Measurements from ENCODE around the gene MAGI2.

The MAGI2 gene

DNA sequence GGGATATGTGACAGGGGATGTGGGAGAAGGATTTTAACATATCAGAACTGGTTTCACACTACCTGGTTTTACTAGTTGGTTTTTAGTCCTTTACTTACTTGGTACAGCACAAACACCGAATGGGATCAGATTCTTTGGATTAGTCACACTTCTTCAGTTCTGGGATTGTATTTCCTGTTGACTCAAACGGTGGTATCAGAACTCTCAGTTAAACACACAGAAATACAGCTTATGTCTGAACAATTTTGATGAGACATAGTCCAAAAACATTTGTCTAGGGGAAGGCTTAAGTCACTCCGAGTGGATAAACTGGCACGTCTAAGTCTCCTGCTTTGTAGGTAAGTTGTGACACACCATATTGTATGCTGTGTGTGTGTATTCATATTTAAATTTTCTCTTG, 1174.4 kb downstream of the MAGI2 start:
- no peak overlapping the region for H3K4me3 ChIP-seq (ENCODE audit: low read depth in 1 of 2, low read length in 1 of 2)
- no peaks in the 10 kb centered on the region for H3K4me1 ChIP-seq (ENCODE audit: control insufficient read depth in 1 of 2, insufficient read depth in 1 of 2, low read depth in 1 of 2, low read length in 1 of 2)
- H3K36me3 ChIP-seq = no peaks in the 10 kb centered on the region
- H3K27me3 ChIP-seq = no peaks in the 10 kb centered on the region
- no peak overlapping the region for H3K27ac ChIP-seq
- H3K9me3 ChIP-seq = no peaks in the 10 kb centered on the region
- TF ChIP-seq, protein P1, sequence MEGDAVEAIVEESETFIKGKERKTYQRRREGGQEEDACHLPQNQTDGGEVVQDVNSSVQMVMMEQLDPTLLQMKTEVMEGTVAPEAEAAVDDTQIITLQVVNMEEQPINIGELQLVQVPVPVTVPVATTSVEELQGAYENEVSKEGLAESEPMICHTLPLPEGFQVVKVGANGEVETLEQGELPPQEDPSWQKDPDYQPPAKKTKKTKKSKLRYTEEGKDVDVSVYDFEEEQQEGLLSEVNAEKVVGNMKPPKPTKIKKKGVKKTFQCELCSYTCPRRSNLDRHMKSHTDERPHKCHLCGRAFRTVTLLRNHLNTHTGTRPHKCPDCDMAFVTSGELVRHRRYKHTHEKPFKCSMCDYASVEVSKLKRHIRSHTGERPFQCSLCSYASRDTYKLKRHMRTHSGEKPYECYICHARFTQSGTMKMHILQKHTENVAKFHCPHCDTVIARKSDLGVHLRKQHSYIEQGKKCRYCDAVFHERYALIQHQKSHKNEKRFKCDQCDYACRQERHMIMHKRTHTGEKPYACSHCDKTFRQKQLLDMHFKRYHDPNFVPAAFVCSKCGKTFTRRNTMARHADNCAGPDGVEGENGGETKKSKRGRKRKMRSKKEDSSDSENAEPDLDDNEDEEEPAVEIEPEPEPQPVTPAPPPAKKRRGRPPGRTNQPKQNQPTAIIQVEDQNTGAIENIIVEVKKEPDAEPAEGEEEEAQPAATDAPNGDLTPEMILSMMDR (IDR thresholded peaks at IDR 0.05) = no peak

DNA sequence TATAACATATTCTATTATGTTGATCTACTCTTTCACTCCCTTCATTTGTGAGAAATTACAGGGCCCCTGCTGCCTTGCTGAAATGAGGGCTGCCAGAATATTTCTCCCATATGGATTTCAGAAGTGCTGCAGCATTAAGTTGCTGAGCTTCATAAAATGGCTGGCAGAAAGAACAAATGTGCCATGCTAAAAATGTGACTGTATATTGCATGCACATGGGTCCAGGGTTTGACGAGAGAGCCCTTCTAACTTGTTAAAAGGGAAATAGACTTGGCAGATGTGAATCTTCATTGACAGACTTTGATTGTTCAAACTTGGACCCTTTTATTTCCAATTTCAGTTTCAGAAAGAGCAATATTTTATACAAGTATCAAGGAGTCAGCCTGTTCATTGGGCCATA, 1186.3 kb downstream of the MAGI2 start:
- TF ChIP-seq, protein P1 (IDR thresholded peaks at IDR 0.05) = no peak
- Histone ChIP-seq H3K9me3 (no peaks in the 10 kb centered on the region), H3K36me3 (no peaks in the 10 kb centered on the region), H3K27ac (no peak overlapping the region), H3K4me3 (ENCODE audit: low read depth in 1 of 2, low read length in 1 of 2) (no peak overlapping the region), H3K4me1 (ENCODE audit: control insufficient read depth in 1 of 2, insufficient read depth in 1 of 2, low read depth in 1 of 2, low read length in 1 of 2) (no peaks in the 10 kb centered on the region), H3K27me3 (no peaks in the 10 kb centered on the region)

DNA sequence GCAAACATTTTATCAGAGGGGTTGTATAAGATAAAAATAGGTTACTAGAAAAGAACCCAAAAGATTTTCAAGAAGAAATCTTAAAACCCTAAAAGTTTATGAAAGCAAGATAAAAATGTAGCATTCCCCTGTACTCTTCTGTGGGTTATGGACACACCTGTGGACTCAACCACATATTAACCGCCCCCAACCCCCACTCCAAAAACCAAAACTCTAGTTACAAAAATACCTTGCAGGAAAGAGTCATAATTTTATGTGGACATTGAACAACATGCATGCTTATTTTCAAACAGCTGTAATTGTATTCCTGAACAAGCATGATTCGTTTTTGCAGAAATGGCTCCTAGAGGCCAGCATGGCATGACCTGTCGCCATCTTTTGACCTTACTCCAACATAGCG, 1188.0 kb downstream of the MAGI2 start:
- H3K4me1 ChIP-seq (ENCODE audit: control insufficient read depth in 1 of 2, insufficient read depth in 1 of 2, low read depth in 1 of 2, low read length in 1 of 2) = no peaks in the 10 kb centered on the region
- no peak overlapping the region for H3K4me3 ChIP-seq (ENCODE audit: low read depth in 1 of 2, low read length in 1 of 2)
- no peaks in the 10 kb centered on the region for H3K27me3 ChIP-seq
- TF ChIP-seq, protein P1 (IDR thresholded peaks at IDR 0.05) = no peak
- H3K36me3 ChIP-seq = no peaks in the 10 kb centered on the region
- no peaks in the 10 kb centered on the region for H3K9me3 ChIP-seq
- no peak overlapping the region for H3K27ac ChIP-seq

- TF ChIP-seq, protein P1 (IDR thresholded peaks at IDR 0.05) = no peak
- H3K36me3 ChIP-seq = no peaks in the 10 kb centered on the region
These were observed 1188.4 kb downstream of the MAGI2 start for GRCh38 chr7:78265071-78265470.

GRCh38 chr7:78264105-78264504, 1189.4 kb downstream of the MAGI2 start:
- TF ChIP-seq, protein P1 (IDR thresholded peaks at IDR 0.05) = no peak
- no peaks in the 10 kb centered on the region for H3K4me1 ChIP-seq (ENCODE audit: control insufficient read depth in 1 of 2, insufficient read depth in 1 of 2, low read depth in 1 of 2, low read length in 1 of 2)
- H3K27me3 ChIP-seq = no peaks in the 10 kb centered on the region
- no peaks in the 10 kb centered on the region for H3K36me3 ChIP-seq
- no peaks in the 10 kb centered on the region for H3K9me3 ChIP-seq
- no peak overlapping the region for H3K4me3 ChIP-seq (ENCODE audit: low read depth in 1 of 2, low read length in 1 of 2)
- no peak overlapping the region for H3K27ac ChIP-seq

More at GRCh38 chr7:78265071-78265470, 1188.4 kb downstream of the MAGI2 start:
- no peaks in the 10 kb centered on the region for H3K9me3 ChIP-seq
- H3K27ac ChIP-seq = no peak overlapping the region
- no peak overlapping the region for H3K4me3 ChIP-seq (ENCODE audit: low read depth in 1 of 2, low read length in 1 of 2)
- no peaks in the 10 kb centered on the region for H3K27me3 ChIP-seq
- no peaks in the 10 kb centered on the region for H3K4me1 ChIP-seq (ENCODE audit: control insufficient read depth in 1 of 2, insufficient read depth in 1 of 2, low read depth in 1 of 2, low read length in 1 of 2)

- no peaks in the 10 kb centered on the region for H3K36me3 ChIP-seq
- no peak overlapping the region for H3K27ac ChIP-seq
- no peaks in the 10 kb centered on the region for H3K9me3 ChIP-seq
- no peaks in the 10 kb centered on the region for H3K27me3 ChIP-seq
- no peak overlapping the region for H3K4me3 ChIP-seq (ENCODE audit: low read depth in 1 of 2, low read length in 1 of 2)
- TF ChIP-seq, protein P1 (IDR thresholded peaks at IDR 0.05) = no peak
- no peaks in the 10 kb centered on the region for H3K4me1 ChIP-seq (ENCODE audit: control insufficient read depth in 1 of 2, insufficient read depth in 1 of 2, low read depth in 1 of 2, low read length in 1 of 2)
These were observed 1191.7 kb downstream of the MAGI2 start for GRCh38 chr7:78261739-78262138.

All from neutrophil (primary cell).